Astrocyte (in vitro differentiated cells and primary cell): Measurements from ENCODE around the gene AFF3.

Source experiments
- EZH2 ChIP-seq: IDR thresholded peaks from 2 replicates; pipeline ENCODE4 v1.6.1; 2012; ENCODE audit warnings: mild to moderate bottlenecking, low read length, inconsistent platforms; ENCODE audit not compliant: insufficient read depth
- TF ChIP-seq, protein P1 (sequence below): IDR thresholded peaks from 2 replicates; pipeline ENCODE4 v1.5.1; 2011; ENCODE audit warnings: low read depth, mild to moderate bottlenecking, inconsistent platforms, low read length, moderate library complexity; ENCODE audit not compliant: insufficient read depth

DNA sequence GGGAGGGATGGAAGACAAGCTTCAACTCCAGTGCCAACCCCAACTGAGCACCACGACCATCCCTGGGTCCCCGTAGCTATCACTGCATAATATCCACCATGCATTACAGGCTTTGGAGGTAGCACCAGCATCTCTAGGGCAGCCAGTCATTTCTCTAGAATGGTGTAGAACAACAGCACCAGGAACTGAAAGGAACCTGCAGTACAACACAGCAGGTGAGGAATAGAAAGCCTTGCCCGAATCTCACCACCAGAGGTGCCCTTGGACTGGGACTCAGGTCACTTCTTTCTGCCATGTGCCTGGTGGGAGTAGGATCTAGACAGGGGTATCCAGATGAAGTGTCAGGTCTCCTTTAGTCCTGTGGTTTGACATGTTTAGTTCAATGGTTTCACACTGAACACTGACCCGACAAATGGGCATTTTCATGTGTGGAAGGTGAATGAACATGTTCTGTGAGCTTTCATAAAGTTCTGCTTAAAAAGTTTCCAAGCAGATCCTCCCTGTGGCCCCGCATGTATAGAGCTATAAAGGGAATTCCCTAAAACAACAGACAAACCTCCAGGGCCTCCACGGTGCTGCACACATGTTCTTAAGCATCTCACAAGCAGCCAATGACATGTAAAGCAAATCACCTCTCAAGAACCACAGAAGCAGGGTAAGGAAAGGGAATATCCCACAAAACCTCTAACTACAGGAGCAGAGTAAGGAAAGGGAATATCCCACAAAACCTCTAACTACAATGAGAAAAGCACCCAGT lies 208.3 kb downstream of the AFF3 start:
- TF ChIP-seq, protein P1, sequence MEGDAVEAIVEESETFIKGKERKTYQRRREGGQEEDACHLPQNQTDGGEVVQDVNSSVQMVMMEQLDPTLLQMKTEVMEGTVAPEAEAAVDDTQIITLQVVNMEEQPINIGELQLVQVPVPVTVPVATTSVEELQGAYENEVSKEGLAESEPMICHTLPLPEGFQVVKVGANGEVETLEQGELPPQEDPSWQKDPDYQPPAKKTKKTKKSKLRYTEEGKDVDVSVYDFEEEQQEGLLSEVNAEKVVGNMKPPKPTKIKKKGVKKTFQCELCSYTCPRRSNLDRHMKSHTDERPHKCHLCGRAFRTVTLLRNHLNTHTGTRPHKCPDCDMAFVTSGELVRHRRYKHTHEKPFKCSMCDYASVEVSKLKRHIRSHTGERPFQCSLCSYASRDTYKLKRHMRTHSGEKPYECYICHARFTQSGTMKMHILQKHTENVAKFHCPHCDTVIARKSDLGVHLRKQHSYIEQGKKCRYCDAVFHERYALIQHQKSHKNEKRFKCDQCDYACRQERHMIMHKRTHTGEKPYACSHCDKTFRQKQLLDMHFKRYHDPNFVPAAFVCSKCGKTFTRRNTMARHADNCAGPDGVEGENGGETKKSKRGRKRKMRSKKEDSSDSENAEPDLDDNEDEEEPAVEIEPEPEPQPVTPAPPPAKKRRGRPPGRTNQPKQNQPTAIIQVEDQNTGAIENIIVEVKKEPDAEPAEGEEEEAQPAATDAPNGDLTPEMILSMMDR: no peak
- TF ChIP-seq EZH2: no peak
